Body of pancreas (tissue), 4 donors: ENCODE data around the gene GNB1. TPM values are rescaled to one million over a fixed set of nuclear protein-coding genes. Genes with fewer than 3 reads are reported as not detected.

Experiments
- ATAC-seq: fragments of 150-250 bp; one replicate; pipeline ENCODE4 v1.9.1; 2016
- DNase-seq, 4 donors: peaks; one replicate each; pipeline ENCODE4 v3.0.0-alpha.2; 2019
- H3K27ac ChIP-seq, 4 donors: fragments of 200-600 bp; sonication (generic); 1 replicate in 3 of 4; 2 replicates in 1 of 4; pipeline versions ENCODE4 v1.5.1 to v1.6.1; 2016 to 2019; ENCODE audit warnings: mild to moderate bottlenecking in 1 of 4, mixed read lengths in 1 of 4, moderate library complexity in 1 of 4
- H3K27me3 ChIP-seq, 2 donors: fragments of 200-600 bp; sonication (generic); one replicate each; pipeline ENCODE4 v1.6.0; 2016; ENCODE audit warnings: mild to moderate bottlenecking in 1 of 2
- H3K36me3 ChIP-seq, 2 donors: fragments of 200-600 bp; sonication (generic); replicated peaks in 1 of 2; 2 replicates each; pipeline ENCODE4 v1.5.1; 2016; ENCODE audit warnings: low read depth in 2 of 2; ENCODE audit not compliant: insufficient read depth in 1 of 2
- H3K4me1 ChIP-seq: fragments of 200-600 bp; sonication (generic); one replicate; pipeline ENCODE4 v1.6.0; 2016
- H3K4me3 ChIP-seq, 2 donors: fragments of 200-600 bp; sonication (generic); 1 replicate in 1 of 2; 2 replicates in 1 of 2; pipeline ENCODE4 v1.5.1; 2016 to 2019
- H3K9me3 ChIP-seq, 3 donors: fragments of 200-600 bp; sonication (generic); 1 replicate in 2 of 3; 2 replicates in 1 of 3; pipeline ENCODE4 v1.5.1; 2016
- POLR2A ChIP-seq, 3 donors: fragments of 450-650 bp; IDR thresholded peaks; one replicate each; pipeline ENCODE4 v1.6.1; 2016; ENCODE audit warnings: antibody characterized with exemption in 3 of 3, mild to moderate bottlenecking in 2 of 3
- WGBS, 2 donors: methylation state at CpG; one replicate each; pipeline ENCODE4 v1.1.5; 2017; 5-methylcytosine and 5-hydroxymethylcytosine counted together
- intact Hi-C: fragments of 100-400 bp; cut with DNase I; formaldehyde crosslinking; loops from one replicate; pipeline ENCODE4 v1.15.1; 2023
- total RNA-seq, 2 donors: library from RNA; depleted of rRNA; stranded (reverse); fragments of >200 nt; gene quantifications; one replicate each; pipeline ENCODE4 v1.1.0, GENCODE V29; 2016
- TF ChIP-seq, protein P1 (sequence below), 7 experiments: fragments of 450-650 bp in 4 of 7; fragments of 200-600 bp in 3 of 7; sonication (generic) in 3 of 7; IDR thresholded peaks; one replicate each; pipeline ENCODE4 v1.5.1; 2016 to 2019; ENCODE audit warnings: antibody characterized with exemption in 7 of 7

Gene GNB1
- total RNA-seq, 2 donors from 2014 or later = 71.3 to 79.1 TPM

DNA sequence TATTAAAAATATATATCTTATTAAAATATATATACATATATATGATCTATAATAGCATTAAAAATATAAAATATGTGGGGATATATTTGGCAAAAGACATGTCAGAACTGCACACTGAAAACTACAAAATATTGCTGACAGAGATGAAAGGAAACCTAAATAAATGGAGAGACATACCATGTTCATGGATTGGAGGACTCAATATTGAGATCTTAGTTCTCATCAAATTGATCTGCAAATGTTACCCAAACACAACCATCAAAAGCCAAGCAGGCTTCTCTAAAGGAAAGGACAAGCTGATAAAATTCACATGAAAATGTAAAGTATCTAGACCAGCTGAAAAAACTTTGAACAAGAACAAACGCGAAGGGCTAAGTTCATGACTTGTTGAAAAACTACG is 119.8 kb downstream of the GNB1 start:
- TF ChIP-seq, protein P1, sequence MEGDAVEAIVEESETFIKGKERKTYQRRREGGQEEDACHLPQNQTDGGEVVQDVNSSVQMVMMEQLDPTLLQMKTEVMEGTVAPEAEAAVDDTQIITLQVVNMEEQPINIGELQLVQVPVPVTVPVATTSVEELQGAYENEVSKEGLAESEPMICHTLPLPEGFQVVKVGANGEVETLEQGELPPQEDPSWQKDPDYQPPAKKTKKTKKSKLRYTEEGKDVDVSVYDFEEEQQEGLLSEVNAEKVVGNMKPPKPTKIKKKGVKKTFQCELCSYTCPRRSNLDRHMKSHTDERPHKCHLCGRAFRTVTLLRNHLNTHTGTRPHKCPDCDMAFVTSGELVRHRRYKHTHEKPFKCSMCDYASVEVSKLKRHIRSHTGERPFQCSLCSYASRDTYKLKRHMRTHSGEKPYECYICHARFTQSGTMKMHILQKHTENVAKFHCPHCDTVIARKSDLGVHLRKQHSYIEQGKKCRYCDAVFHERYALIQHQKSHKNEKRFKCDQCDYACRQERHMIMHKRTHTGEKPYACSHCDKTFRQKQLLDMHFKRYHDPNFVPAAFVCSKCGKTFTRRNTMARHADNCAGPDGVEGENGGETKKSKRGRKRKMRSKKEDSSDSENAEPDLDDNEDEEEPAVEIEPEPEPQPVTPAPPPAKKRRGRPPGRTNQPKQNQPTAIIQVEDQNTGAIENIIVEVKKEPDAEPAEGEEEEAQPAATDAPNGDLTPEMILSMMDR (IDR thresholded peaks at IDR 0.05) = no peak
- TF ChIP-seq POLR2A (IDR thresholded peaks at IDR 0.05) = no peak

DNA sequence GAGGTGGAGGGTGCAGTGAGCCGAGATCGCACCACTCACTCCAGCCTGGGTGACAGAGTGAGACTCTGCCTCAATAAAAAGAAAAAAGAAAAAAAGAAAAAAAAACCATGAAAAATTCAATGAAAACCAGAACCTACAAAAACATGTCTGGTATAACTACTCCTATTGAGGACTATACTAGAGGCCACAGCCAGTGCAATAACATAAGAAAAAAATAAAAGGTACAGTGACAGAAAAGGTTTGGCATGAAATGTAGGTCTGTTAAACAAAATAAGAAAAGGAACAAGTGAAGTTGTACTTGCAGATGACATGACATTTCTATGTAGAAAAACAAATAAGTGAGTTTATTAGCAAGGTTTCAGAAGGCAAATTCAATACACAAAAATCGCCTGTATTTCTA is 120.8 kb downstream of the GNB1 start:
- peaks cover 0 to 2% of the 10 kb centered on the region in 2 donors for H3K36me3 ChIP-seq
- intact Hi-C loops = no loop called here
- ATAC-seq = no peak
- no peak for DNase-seq
- H3K27me3 ChIP-seq = no peaks in the 10 kb centered on the region
- no peak overlapping the region for H3K27ac ChIP-seq
- H3K4me1 ChIP-seq = peaks cover 15% of the 10 kb centered on the region
- H3K9me3 ChIP-seq = no peaks in the 10 kb centered on the region
- H3K4me3 ChIP-seq = no peak overlapping the region
- no peak for TF ChIP-seq POLR2A (IDR thresholded peaks at IDR 0.05)
- TF ChIP-seq, protein P1 (IDR thresholded peaks at IDR 0.05) = no peak
- 96 to 98% methylated on average over 3 of the region's 3 CpGs for WGBS, 2 donors

More for the DNA sequence above, 119.8 kb downstream of the GNB1 start:
- ATAC-seq (no peak), DNase-seq (no peak)
- intact Hi-C loops = no loop called here
- Histone ChIP-seq H3K27me3 (no peaks in the 10 kb centered on the region), H3K4me3 (no peak overlapping the region), H3K4me1 (peaks cover 25% of the 10 kb centered on the region), H3K9me3 (no peaks in the 10 kb centered on the region), H3K27ac (no peak overlapping the region), H3K36me3 (peaks cover 0 to 2% of the 10 kb centered on the region in 2 donors)
- 89 to 98% methylated on average over 3 of the region's 3 CpGs for WGBS, 2 donors

- H3K9me3 ChIP-seq = no peaks in the 10 kb centered on the region
- no peak for TF ChIP-seq POLR2A (IDR thresholded peaks at IDR 0.05)
- TF ChIP-seq, protein P1 (IDR thresholded peaks at IDR 0.05) = no peak
- WGBS, 2 donors = 80 to 88% methylated on average over 7 of the region's 7 CpGs
- intact Hi-C loops = no loop called here
- no peak overlapping the region for H3K27ac ChIP-seq
- no peaks in the 10 kb centered on the region for H3K27me3 ChIP-seq
- peaks cover 6% of the 10 kb centered on the region for H3K4me1 ChIP-seq
- H3K36me3 ChIP-seq = peaks cover 0 to 2% of the 10 kb centered on the region in 2 donors
- no peak for ATAC-seq
- no peak for DNase-seq
- H3K4me3 ChIP-seq = no peak overlapping the region
These were observed 122.5 kb downstream of the GNB1 start for GRCh38 chr1:1768249-1768992.

GRCh38 chr1:1764876-1765470 is 125.9 kb downstream of the GNB1 start:
- Histone ChIP-seq H3K4me1 (peaks cover 6% of the 10 kb centered on the region), H3K27ac (no peak overlapping the region), H3K4me3 (no peak overlapping the region), H3K27me3 (no peaks in the 10 kb centered on the region), H3K36me3 (peaks cover 2 to 7% of the 10 kb centered on the region in 2 donors), H3K9me3 (no peaks in the 10 kb centered on the region)
- 75 to 86% methylated on average over 23 of the region's 23 CpGs for WGBS, 2 donors
- ATAC-seq (no peak), DNase-seq (no peak)
- TF ChIP-seq POLR2A (IDR thresholded peaks at IDR 0.05) = no peak
- TF ChIP-seq, protein P1 (IDR thresholded peaks at IDR 0.05) = no peak
- intact Hi-C loops = no loop called here
